DOHH2 (cell line): ENCODE data around the gene ZNF219.

Experiments
- EZH2phosphoT487 ChIP-seq: fragments of 200-600 bp; sonication (generic); IDR thresholded peaks from 2 replicates; pipeline ENCODE4 v1.6.1; 2017; ENCODE audit warnings: borderline replicate concordance, mild to moderate bottlenecking, antibody characterized with exemption, low read length, moderate library complexity, mixed read lengths
- TF ChIP-seq, protein P1 (sequence below): fragments of 200-600 bp; sonication (generic); IDR thresholded peaks from one replicate; pipeline ENCODE4 v1.5.1; 2014; ENCODE audit warnings: antibody characterized with exemption, mild to moderate bottlenecking, low read depth, low read length; ENCODE audit not compliant: poor library complexity, severe bottlenecking

DNA sequence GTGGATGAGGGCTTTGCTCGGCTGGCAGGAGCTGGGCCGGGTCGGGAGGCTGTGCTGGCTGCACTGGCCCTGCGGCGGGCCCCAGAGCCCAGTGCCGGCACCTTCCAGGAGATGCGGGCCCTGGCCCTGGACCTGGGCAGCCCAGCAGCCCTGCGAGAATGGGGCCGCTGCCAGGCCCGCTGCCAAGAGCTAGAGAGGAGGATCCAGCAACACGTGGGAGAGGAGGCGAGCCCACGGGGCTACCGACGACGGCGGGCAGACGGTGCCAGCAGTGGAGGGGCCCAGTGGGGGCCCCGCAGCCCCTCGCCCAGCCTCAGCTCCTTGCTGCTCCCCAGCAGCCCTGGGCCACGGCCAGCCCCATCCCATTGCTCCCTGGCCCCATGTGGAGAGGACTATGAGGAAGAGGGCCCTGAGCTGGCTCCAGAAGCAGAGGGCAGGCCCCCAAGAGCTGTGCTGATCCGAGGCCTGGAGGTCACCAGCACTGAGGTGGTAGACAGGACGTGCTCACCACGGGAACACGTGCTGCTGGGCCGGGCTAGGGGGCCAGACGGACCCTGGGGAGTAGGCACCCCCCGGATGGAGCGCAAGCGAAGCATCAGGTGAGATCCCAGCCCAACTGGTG lies 16.8 kb downstream of the ZNF219 start:
- TF ChIP-seq, protein P1, sequence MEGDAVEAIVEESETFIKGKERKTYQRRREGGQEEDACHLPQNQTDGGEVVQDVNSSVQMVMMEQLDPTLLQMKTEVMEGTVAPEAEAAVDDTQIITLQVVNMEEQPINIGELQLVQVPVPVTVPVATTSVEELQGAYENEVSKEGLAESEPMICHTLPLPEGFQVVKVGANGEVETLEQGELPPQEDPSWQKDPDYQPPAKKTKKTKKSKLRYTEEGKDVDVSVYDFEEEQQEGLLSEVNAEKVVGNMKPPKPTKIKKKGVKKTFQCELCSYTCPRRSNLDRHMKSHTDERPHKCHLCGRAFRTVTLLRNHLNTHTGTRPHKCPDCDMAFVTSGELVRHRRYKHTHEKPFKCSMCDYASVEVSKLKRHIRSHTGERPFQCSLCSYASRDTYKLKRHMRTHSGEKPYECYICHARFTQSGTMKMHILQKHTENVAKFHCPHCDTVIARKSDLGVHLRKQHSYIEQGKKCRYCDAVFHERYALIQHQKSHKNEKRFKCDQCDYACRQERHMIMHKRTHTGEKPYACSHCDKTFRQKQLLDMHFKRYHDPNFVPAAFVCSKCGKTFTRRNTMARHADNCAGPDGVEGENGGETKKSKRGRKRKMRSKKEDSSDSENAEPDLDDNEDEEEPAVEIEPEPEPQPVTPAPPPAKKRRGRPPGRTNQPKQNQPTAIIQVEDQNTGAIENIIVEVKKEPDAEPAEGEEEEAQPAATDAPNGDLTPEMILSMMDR = no peak
- TF ChIP-seq EZH2phosphoT487 = no peak
